Nephron (organoid): ENCODE results near the gene ASIC2.

Experiments used
- H3K27ac Mint-ChIP-seq, 3 experiments: 2 replicates each; pipeline ENCODE4 v1.8.0; 2020; ENCODE audit warnings: mixed read lengths in 3 of 3, mild to moderate bottlenecking in 2 of 3, moderate library complexity in 1 of 3
- H3K27me3 Mint-ChIP-seq: 2 replicates; pipeline ENCODE4 v1.8.0; 2021; ENCODE audit warnings: low read depth, mild to moderate bottlenecking, moderate library complexity, mixed read lengths
- H3K36me3 Mint-ChIP-seq: 2 replicates; pipeline ENCODE4 v1.8.0; 2020; ENCODE audit warnings: low read depth, mixed read lengths
- H3K4me1 Mint-ChIP-seq: 2 replicates; pipeline ENCODE4 v1.8.0; 2020; ENCODE audit warnings: mixed read lengths
- H3K4me3 Mint-ChIP-seq, 3 experiments: 2 replicates each; pipeline ENCODE4 v1.8.0; 2020; ENCODE audit warnings: mild to moderate bottlenecking in 3 of 3, mixed read lengths in 3 of 3, moderate library complexity in 2 of 3
- H3K9me3 Mint-ChIP-seq: 2 replicates; pipeline ENCODE4 v1.8.0; 2020; ENCODE audit warnings: mixed read lengths
- TF ChIP-seq, protein P1 (sequence below), 3 experiments: fragments of 200-600 bp; sonication (generic); IDR thresholded peaks; one replicate each; pipeline ENCODE4 v1.5.0; 2021; ENCODE audit warnings: antibody characterized with exemption in 3 of 3; ENCODE audit not compliant: unreplicated experiment in 3 of 3

ASIC2 gene

DNA sequence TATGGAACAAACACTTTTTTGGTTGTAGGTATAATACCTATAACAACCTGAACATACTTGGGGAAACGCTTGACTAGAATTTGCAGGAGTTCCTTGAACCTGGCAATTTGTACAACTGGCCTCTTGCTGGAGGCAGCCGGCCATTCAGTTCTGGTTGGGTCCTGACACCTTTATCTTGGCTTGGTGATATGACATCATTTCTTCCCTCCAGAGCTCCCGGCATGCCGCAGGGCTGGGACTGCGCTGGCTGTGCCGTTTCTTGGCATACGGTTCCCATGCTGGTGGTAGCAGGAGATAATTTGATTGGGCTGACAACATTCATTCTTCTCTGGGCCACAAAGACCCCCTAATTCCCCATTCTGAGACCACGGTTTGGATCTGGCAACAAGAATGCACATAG, 87.5 kb downstream of the ASIC2 start:
- no peaks in the 10 kb centered on the region for H3K36me3 Mint-ChIP-seq

DNA sequence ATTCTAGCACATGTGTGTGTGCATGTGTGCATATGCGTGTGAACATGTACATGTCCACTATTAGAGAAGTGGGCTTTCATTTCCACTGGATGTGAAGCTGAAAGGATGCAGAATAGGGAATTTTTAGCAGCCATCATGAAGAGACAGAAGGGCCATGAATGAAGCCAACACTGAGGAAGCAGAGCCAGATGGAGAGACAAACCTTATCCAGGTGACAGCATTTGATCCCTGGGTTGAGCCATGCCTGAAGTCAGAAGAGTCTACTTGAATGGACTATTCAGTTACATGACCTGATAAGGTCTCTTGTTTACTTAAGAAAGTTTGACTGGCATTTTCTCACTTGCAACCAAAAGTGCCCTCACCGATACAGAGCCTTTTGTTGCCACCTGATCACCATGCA, 88.4 kb downstream of the ASIC2 start:
- no peaks in the 10 kb centered on the region for H3K9me3 Mint-ChIP-seq
- no peak overlapping the region for H3K4me3 Mint-ChIP-seq
- peaks cover 23% of the 10 kb centered on the region for H3K27me3 Mint-ChIP-seq
- TF ChIP-seq, protein P1, sequence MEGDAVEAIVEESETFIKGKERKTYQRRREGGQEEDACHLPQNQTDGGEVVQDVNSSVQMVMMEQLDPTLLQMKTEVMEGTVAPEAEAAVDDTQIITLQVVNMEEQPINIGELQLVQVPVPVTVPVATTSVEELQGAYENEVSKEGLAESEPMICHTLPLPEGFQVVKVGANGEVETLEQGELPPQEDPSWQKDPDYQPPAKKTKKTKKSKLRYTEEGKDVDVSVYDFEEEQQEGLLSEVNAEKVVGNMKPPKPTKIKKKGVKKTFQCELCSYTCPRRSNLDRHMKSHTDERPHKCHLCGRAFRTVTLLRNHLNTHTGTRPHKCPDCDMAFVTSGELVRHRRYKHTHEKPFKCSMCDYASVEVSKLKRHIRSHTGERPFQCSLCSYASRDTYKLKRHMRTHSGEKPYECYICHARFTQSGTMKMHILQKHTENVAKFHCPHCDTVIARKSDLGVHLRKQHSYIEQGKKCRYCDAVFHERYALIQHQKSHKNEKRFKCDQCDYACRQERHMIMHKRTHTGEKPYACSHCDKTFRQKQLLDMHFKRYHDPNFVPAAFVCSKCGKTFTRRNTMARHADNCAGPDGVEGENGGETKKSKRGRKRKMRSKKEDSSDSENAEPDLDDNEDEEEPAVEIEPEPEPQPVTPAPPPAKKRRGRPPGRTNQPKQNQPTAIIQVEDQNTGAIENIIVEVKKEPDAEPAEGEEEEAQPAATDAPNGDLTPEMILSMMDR (IDR thresholded peaks at IDR 0.05; ENCODE audit: unreplicated experiment in 3 of 3) = no peak
- H3K36me3 Mint-ChIP-seq = no peaks in the 10 kb centered on the region
- no peak overlapping the region for H3K27ac Mint-ChIP-seq
- peaks cover 7% of the 10 kb centered on the region for H3K4me1 Mint-ChIP-seq

More for the DNA sequence above, 87.5 kb downstream of the ASIC2 start:
- Mint-ChIP-seq H3K27me3 (peaks cover 23% of the 10 kb centered on the region), H3K9me3 (no peaks in the 10 kb centered on the region), H3K27ac (no peak overlapping the region), H3K4me3 (no peak overlapping the region), H3K4me1 (no peaks in the 10 kb centered on the region)
- TF ChIP-seq, protein P1 (IDR thresholded peaks at IDR 0.05; ENCODE audit: unreplicated experiment in 3 of 3) = no peak

DNA sequence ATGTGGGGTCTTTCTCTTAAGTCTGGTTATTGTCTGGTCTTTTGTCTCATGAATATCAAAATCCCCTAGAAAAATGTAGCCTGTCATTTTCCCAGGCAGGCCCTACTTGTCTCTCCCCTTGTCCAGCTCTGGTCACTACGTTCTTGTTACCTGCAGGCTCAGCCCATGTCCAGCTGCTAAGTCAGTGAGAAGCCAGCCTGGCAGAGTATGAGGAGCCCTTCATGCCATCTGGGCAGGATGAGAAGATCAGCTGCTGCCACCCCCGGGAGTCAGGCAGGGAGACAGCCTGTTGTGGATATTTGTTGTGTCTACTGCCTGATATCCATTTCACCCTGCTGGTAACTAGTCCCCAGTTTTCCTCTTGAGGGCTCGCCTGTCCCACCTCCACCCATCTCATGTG, 88.9 kb downstream of the ASIC2 start:
- TF ChIP-seq, protein P1 (IDR thresholded peaks at IDR 0.05; ENCODE audit: unreplicated experiment in 3 of 3) = no peak
- Mint-ChIP-seq H3K9me3 (no peaks in the 10 kb centered on the region), H3K27ac (no peak overlapping the region), H3K4me3 (no peak overlapping the region), H3K36me3 (no peaks in the 10 kb centered on the region), H3K27me3 (peaks cover 23% of the 10 kb centered on the region), H3K4me1 (peaks cover 7% of the 10 kb centered on the region)

DNA sequence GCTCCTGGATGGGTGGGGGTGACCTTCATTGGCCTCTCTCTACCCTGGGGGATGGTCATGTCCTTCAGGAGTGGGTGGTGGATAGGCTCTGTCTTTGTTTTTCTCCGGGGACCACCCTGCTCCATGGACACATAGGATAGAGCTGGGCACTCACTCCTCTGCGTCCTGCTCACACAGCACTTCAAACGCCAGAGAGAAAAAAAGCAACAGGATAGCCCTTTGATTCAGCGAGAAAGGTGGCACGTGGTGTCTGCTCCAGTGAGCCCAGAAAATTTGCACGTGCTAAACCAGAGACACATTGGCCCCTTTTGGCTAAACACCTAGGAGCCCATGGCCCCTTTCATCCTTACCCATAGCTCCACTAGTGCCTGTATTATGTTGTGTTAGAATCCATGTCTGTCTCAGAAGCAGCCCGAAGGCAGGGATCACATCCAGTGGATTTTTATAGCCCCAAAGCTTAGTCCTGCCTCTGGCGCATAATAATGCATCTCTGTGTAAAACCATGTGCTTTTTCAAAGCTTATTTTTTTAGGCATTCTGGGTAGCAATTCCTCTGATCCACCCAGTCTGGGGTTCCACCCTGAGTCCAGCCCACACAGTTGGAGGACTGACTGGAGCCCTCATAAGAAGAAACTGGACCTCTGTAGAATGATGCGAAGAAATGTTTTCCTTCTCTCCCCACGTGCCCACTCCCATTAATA, 90.1 kb downstream of the ASIC2 start:
- peaks cover 22% of the 10 kb centered on the region for H3K27me3 Mint-ChIP-seq
- peaks cover 7% of the 10 kb centered on the region for H3K4me1 Mint-ChIP-seq
- no peak overlapping the region for H3K4me3 Mint-ChIP-seq
- H3K9me3 Mint-ChIP-seq = no peaks in the 10 kb centered on the region
- TF ChIP-seq, protein P1 (IDR thresholded peaks at IDR 0.05; ENCODE audit: unreplicated experiment in 3 of 3) = no peak
- H3K27ac Mint-ChIP-seq = no peak overlapping the region
- no peaks in the 10 kb centered on the region for H3K36me3 Mint-ChIP-seq

DNA sequence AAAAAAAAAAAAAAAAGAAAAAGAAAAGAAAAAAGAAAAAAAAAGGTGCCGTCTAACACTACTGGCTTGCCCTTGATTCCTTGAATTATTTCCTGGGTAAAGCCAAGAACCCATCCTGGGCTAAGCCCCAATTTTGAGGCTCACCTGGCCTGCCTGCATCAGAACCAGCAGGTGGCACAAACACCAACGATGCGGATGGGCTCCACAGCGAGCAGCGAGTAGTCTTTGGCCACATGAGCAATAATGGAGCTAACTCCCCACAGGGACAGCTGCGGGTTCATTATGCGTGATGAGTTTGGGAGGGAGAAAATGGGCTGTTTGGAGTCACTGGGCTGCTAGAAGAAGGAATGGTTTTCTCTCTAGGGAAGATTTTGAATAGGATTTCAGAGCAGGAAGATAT, 91.1 kb downstream of the ASIC2 start:
- H3K27ac Mint-ChIP-seq = no peak overlapping the region
- TF ChIP-seq, protein P1 (IDR thresholded peaks at IDR 0.05; ENCODE audit: unreplicated experiment in 3 of 3) = no peak
- H3K36me3 Mint-ChIP-seq = no peaks in the 10 kb centered on the region
- H3K4me3 Mint-ChIP-seq = no peak overlapping the region
- no peaks in the 10 kb centered on the region for H3K9me3 Mint-ChIP-seq
- H3K27me3 Mint-ChIP-seq = peaks cover 18% of the 10 kb centered on the region
- peaks cover 7% of the 10 kb centered on the region for H3K4me1 Mint-ChIP-seq

DNA sequence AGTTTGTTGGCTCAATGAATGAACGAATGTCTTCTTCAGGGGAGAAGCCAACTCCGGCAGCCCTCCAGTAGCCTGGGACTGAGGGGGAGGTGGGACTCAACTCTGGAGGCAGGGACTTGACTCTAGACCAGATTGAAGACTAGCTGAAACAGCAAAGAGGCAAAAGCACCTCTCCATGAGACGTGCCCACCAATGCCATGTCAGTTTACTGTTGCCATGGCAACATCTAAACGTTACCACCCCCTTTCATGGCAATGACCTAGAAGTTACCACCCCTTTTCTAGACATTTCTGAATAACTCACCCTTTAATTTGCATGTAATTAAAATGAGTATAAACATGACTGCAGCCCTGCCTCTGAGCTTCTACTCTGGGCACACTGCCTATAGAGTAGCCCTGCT, 91.8 kb downstream of the ASIC2 start:
- TF ChIP-seq, protein P1 (IDR thresholded peaks at IDR 0.05; ENCODE audit: unreplicated experiment in 3 of 3) = no peak
- Mint-ChIP-seq H3K27me3 (peaks cover 19% of the 10 kb centered on the region), H3K9me3 (no peaks in the 10 kb centered on the region), H3K36me3 (no peaks in the 10 kb centered on the region), H3K27ac (no peak overlapping the region), H3K4me3 (no peak overlapping the region), H3K4me1 (peaks cover 7% of the 10 kb centered on the region)
